Skeletal muscle cell (primary cell): ENCODE measurements around the gene STAM.
"Not testable (repeated sequence)": the region's sequence is repeated elsewhere in the genome, so short reads cannot be mapped to it uniquely, and the experiment has no call there.

Experiments used
- DNase-seq: peaks from one replicate; pipeline ENCODE4 v3.0.0-alpha.2; 2010; ENCODE audit warnings: low read depth
- H3K4me3 ChIP-seq: 2 replicates; pipeline ENCODE4 v1.5.1; 2011; ENCODE audit warnings: low read depth, mild to moderate bottlenecking, control low read depth, low read length, moderate library complexity

Gene STAM

DNA sequence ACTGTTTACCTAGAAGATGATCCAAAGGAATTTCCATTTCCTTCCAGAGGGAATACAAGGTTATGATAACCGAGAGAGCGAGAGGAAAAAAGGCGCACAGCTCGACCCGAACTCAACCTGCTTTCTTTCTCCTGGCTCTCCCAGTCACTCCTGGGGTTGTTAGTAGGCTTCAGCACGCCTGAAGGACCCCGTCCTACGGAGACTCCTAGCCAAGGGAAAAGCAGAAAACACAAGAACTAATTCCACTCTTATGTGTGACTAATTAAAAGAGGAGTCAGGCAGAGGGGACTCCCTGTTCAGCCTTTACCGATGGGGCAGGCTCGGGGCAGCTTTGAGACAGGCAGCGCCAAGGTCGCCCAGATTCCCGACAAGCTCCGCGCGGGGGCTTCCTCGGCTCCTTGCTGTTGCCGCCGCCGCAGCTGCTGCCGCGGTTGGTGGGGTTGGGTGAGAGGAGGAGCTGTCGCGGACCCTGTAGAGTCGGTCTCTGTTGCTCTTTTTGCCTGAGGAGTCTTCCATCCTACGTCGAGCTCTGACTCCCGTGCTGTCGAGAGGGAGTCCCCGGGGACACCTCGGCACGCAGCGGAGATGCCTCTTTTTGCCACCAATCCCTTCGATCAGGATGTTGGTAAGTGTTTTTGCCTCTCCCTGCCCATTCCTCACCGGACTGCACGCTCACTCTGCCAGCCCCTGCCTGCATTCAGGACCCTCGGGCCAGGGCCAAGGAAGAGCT, at the start of gene STAM:
Gene STAM, plus strand, starts transcription at position 397 of the 730 bp plus-strand sequence. Its CDS starts 189 bp downstream, at position 586.
- DNase-seq = peak; percentile 86
- peak within 1 kb of the TSS; percentile 89 for H3K4me3 ChIP-seq

DNA sequence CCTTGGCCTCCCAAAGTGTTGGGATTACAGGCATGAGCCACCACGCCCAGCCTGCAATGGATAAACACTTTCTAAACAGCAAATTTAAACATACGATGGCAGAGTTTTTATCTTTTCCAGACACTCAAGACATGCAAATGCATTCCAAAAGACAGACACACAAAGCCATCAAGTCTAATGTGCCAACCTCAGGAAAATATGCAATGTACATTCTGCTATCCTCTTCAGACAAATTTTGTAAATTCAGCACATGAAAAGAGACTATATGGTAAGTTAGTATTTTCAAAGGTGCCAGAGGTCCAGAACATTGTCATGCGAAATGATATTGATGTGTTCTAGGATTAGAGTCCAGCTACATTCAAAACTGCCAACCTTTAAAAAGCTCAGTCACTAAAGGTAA, 46.6 kb upstream of the STAM start:
- DNase-seq = no peak
- no peak overlapping the region for H3K4me3 ChIP-seq

DNA sequence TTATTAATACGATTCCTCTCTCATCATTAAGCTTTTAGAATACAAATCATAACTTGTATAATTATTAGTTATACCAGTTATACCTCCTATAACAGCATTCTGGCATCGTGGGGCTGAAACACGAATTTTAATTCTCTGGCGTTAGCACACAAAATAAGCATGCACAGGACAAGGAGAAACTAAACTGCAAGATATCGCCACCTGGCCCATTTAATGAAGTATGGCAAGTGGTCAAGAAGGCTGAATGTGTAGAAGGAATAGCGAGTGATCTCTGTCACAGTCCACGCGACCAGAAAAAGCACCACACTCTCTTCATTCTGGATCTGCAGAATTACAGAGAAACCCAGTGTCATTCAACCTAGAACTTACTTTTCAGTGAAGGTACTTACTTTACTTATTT, 44.9 kb upstream of the STAM start:
- H3K4me3 ChIP-seq = no peak overlapping the region
- no peak for DNase-seq

DNA sequence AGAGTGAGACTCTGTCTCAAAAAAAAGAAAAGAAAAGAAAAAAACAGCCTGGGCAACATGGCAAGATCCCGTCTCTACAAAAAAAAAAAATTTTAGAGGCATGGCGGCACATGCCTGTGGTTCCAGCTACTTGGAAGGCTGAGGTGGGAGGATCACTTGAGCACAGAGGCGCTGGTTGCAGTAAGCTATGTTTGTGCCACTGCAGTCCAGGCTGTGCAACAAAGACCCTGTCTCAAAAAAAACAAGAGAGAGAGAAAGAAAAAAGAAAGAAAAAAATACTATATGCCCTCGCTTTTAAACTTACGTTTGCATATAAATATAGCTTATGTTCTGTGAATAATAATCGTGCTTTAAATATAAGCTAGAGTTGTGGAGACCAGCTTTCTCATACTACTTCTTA, 38.0 kb upstream of the STAM start:
- DNase-seq = no peak
- H3K4me3 ChIP-seq = no peak overlapping the region

DNA sequence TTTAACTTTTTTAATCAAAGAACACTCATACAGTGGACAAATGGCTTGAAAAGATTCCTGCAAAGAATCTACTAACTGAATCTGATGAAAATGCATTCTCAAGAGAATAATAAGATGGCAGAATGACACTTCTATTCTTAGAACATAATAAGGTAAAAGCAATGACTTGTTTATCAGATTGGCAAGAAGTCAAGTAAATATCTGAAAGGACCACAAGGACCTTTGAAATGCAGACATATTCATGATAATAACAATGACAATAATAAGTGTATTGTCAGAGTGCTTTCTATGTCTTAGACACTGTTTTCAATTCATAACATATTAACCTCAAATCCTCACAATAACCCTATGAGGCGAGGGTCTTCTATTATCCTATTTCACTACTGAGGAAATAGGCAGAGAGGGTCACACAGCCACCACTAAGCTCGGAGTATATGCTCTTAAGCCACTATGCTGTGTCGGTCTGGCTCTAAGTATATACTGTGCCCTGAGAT, 37.4 kb upstream of the STAM start:
- no peak for DNase-seq
- no peak overlapping the region for H3K4me3 ChIP-seq

DNA sequence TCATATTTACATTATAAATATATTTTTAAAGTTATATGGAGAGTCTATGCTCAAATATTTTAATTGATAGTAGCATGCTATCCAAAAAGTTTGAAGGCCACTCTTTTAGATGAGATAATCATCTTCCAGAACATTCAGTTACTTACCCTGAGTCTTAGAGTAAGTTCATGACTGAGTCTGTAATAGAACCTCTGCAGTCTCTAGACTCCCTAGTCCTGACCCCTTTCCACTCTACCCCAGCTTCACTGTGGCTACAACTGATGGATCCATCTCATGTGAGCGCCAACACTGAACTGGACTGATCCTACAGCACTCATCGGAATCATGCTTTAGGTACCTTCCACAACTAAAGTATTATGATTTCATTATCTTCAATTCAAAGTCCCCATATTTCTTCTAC, 36.9 kb upstream of the STAM start:
- no peak for DNase-seq
- no peak overlapping the region for H3K4me3 ChIP-seq

DNA sequence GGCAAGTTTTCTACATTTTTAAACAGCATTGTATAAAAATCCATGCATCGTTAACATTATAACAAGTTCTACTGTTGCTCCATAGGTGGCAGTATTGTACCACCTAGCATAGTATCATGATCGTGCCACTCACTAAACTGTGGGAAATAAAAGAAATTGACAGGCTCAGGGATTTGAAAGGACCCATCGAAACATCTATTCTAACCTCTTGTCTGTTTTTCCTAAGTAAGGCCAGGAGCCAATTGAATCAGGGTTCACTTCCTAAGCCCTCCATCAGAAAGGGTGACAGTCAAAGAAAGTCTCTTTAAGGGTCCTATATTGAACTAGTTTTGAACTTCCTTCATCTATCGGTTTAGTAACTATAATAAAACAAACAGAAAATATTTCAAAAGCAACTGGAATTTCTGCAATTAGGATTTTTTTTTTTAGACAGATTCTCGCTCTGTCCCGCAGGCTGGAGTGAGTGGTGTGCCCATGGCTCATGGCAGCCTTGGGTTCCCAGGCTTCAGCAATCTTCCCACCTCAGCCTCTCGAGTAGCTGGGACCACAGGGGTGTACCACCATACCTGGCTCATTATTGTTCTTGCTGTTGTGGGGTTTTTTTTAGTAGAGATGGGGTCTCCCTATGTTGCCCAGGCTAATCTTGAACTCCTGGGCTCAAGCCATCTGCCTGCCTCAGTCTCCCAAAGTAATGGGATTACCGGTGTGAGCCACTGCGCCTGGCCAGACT, 36.2 kb upstream of the STAM start:
- DNase-seq = no peak
- no peak overlapping the region for H3K4me3 ChIP-seq

DNA sequence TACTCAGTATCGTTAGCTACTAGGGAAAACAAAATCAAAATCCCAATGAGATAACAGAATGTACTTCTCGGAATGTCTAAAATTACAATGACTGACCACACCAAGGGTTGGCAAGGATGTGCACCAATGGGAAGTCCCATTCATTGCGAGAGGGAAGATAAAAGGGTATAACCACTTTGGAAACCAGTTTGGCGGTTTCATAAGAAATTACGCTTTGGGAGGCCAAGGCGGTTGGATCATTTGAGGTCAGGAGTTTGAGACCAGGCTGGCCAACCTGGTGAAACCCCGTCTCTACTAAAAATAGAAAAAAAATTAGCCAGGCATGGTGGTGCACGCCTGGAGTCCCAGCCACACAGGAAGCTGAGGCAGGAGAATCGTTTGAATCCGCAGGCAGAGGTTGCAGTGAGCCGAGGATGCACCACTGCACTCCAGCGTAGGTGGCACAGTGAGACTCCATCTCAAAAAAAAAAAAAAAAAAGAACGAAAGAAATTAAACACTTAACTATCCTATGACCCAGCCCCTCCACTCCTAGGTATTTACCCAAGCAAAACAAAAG, 34.4 kb upstream of the STAM start:
- DNase-seq = no peak
- no peak overlapping the region for H3K4me3 ChIP-seq

DNA sequence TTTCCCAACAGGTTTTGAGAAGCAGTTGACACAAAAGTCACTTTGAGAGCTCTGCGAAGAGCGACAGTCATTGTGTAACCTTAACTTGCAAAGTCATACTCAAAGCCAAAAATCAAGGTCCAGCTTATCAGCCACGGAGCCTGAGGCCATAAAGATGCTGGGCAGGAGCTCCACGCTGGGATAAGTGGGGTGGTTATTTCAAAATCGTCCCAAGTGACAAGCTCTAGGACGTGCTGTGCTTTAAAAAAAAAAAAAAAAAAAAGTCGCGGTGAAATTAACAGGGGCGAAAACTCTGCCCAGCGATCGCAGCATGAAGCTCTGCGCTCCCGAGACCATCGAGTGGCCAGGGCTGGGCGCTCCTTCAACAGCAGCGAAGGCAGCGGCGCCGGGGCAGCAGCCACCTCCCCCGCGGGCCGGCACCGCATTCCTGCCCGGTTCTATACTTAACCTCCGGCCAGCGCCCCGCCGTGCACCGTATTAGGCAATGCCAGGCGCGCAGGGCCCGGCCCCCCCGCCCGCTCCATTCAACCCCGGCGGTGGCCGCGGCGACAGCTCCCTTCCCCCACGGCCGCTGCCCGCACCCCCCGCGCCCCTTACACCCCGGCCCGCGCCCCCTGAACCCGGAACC, 27.4 kb upstream of the STAM start:
- H3K4me3 ChIP-seq = peak overlapping the region; percentile 73
- no peak for DNase-seq

DNA sequence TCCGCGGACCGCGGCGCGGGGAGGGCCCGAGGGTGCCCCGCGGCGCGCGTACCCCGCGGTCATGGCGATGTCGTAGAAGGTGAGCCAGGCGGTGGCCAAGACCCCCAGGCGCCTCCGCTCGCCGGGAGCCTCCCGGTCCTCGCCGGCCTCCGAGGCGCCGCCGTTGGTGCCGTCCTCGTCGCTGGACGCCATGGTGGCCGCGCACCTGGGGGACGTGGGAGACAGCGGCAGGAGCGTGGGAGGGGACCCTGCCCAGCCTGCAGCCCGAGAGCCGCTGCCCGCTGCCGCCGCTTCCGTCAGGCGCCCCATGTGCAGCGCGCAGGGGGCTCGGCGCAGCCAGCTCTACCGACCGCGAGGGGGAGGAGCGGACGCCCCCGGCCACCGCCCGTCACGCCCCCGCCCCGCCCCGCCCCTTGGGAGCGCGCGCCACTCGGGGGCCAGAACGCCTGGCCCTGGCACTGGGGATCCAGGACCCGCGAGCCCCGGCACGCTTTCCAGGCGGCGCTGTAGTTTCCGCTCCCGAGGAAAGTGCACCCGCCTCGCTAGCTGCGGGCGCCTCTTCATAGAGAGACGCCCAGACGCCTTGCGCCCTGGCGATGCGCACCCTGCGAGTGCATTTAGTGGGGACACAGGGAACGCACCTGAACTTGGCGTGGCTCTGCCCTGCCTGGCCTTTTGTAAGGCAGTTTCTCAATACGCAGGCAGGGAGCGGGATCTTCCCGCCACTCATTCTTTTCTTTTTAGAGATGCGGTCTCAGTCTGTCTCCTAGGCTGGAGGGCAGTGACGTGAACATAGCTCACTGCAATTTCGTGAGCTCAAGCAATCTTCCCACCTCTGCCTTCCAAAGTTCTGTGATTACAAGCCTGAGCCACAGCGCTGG, 26.7 kb upstream of the STAM start, which contains the start of gene HACD1:
Gene HACD1, minus strand, starts transcription at position 344 of the 881 bp plus-strand sequence. Its CDS starts 35 bp downstream, at position 309.
- peak; percentile 14 for DNase-seq
- peak within 1 kb of the TSS; percentile 73 for H3K4me3 ChIP-seq

DNA sequence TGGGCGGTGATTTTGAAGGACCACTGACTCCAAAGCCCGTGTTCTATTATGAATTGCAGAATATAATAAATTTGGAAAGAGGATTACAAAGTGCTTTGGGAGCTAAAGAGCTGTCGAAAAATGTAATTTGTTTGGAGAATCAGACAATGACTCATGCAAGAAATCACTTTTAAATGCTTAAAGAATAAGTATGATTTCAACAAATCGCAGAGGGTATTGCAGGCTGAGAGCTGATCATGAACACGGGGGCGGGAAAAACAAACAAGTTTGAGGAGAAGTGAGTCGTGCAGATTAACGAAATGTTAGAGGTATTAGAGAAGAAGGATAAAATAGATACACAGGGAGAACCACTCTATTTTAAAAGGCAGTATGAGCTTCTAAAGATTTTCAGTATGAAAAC, 21.9 kb upstream of the STAM start:
- no peak for DNase-seq

DNA sequence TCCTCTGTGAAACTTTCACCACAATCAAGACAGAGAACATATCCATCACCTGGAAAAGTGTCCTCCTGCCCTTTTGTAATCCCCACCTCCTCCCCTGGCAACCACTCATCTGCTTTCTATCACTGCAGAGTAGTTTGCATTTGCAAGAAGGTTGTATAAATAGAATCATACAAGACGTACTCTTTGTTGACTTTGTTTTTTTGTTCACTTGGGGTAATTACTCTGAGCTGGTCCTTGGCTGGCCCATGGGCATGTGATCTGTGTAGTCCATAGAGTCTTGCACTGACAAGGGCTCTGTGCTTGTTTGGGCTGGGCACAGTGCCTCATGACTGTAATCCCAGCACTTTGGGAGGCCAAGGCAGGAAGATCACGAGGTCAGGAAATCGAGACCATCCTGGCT, 19.0 kb upstream of the STAM start:
- no peak overlapping the region for H3K4me3 ChIP-seq
- no peak for DNase-seq

More for the DNA sequence above, 21.9 kb upstream of the STAM start:
- no peak overlapping the region for H3K4me3 ChIP-seq

DNA sequence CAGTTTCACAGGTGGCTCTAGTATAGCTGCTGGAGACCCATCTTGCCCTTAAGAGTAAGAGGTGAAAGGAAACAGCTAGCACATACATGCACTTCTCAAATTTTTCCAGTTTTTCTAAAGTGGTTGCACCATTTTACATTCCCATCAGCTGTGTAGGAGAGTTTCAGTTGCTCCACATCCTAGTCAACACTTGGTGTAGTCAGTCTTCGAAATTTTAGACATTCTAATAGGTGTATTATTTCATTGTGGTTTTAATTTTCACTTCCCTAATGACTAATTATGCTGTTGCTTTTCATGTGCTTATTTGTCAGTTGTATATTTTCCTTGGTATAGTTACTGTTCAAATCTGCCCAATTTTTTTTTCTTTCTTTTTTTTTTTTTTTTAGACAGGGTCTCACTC, 17.3 kb upstream of the STAM start:
- DNase-seq = no peak
- no peak overlapping the region for H3K4me3 ChIP-seq

DNA sequence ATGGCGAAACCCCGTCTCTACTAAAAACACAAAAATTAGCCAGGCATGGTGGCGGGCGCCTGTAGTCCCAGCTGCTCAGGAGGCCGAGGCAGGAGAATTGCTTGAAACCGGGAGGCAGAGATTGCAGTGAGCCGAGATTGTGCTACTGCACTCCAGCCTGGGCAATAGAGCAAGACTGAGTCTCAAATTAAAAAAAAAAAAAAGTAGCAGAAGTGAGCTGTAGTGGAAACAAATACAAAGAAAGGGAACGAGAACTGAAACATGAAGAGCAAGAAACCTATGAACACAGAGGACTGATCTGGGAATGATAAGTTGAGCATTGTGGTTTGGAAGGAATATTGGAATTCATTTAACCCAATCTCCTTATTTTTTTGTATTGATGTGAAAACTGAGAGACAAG, 11.4 kb upstream of the STAM start:
- DNase-seq, H3K4me3 ChIP-seq: not testable (repeated sequence)

DNA sequence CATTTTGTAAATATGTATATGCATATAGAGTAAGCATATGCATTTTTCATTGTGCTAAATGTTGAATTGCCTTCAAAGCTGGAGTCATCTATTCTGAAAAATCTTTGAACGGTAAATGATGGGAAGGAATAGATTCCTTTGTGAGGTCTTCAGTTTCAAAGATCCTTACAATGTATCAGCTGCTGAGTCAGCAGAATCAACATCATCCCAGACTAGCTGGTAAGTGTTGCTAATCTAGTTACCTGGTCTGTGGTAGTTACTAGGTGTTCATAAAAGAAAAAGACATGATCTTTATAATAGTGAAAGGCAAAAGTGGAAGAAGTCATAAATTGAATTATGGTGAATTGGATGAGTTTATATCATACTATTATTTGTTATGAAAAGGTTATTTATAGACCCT, 10.6 kb upstream of the STAM start:
- no peak overlapping the region for H3K4me3 ChIP-seq
- no peak for DNase-seq

DNA sequence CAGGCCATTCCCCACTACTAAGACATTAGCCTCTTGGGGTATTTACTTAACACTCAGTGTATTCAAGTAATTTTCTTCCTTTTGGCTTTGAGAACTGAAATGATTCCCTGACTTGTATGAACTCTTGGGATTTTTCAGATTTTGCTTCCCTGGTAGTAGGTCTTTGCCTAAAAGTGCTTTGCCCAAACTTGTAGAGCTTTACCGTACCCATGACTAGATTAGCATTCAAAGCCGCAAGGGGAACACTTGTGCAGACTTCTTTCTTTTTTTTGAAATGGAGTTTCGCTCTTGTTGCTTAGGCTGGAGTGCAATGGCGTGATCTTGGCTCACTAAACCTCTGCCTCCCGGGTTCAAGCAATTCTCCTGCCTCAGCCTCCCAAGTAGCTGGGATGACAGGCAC, 6.1 kb upstream of the STAM start:
- no peak overlapping the region for H3K4me3 ChIP-seq
- DNase-seq = no peak

DNA sequence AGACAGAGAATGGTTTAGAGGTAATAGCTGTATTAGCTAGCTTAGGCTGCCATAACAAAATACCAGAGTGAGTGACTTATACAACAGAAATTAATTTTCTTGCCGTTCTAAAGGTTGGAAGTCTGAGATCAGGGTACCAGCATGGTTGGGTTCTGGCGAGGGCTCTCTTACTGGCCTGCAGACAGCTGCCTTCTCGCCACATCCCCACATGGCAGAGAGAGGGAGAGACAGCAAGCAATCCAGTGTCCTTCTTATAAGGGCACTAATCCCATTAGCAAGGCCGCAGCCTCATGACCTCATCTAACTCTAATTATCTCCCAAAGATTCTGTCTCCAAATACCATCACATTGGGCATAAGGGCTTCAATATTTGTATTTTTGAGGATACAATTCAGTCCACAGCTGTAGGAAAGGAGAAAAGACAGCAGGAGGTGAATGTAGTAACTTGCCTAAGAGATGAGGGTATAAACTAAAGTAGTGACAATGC, 3.6 kb upstream of the STAM start:
- H3K4me3 ChIP-seq = no peak overlapping the region
- no peak for DNase-seq

DNA sequence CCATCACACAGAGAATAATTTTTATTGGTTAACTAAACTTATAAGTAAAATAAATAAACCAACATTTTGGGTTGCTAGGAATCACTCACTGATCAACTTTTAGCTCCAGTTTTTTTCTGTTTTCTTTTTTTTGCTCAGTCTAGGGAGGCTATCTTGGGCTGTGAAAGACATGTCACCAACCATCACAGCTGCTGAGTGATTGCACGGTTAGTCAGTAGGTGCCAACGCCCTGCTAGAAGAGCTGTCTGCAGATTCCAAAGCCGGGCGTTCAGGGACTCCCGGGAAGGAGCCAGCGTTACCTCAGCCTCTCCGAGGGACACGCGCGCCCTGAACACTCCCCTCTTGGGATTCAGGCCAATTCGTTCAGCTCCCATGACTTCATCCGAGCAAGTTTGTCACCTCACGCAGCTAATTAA, 604 bp upstream of the STAM start:
- peak; percentile 55 for DNase-seq
- H3K4me3 ChIP-seq = peak overlapping the region; percentile 89

DNA sequence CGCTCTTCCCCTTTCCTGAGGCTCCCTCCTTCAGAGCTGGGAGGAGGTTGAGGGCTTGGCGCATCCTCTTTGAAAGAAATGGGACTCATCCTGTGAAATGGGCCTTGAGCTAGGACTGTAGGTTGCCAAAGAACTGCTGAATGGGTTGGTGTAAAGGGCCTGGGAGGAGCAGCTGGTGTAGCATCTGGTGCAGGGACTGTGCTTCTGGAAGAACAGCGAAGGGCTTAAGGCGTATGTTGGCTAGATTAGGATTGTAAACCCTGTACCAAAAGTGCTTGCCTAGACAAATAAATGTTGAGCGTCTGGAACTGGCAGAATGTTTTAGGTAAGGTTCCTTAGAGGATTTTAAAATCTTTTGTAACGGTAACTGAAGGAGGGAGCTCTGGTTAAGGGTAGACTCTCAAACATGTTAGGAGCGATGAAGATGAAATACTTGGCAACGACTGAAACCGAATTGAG, 563 bp downstream of the STAM start:
- H3K4me3 ChIP-seq = peak overlapping the region; percentile 89

More for the DNA sequence above, 563 bp downstream of the STAM start:
- DNase-seq = no peak
